WTC11 (cell line): ENCODE results near the gene SNX2. TPM values are rescaled to one million over a fixed set of nuclear protein-coding genes. Genes with fewer than 3 reads are reported as not detected.

ENCODE experiments used
- ATAC-seq: fragments of 200-7000 bp; cut with Tn5 transposase; 2 replicates; pipeline ENCODE4 v1.10.0; 2021; ENCODE audit warnings: mild to moderate bottlenecking, moderate library complexity
- CTCF ChIA-PET: fragments of 300-600 bp; sonication (Branson Sonifier 250); formaldehyde crosslinking; loops from one replicate; lab custom pipeline; 2021; ENCODE audit warnings: antibody characterized with exemption; lab: Charles Lee
- POLR2A ChIA-PET: fragments of 350-600 bp; sonication (Branson Sonifier 250); formaldehyde crosslinking; loops from one replicate; lab custom pipeline; 2021; ENCODE audit warnings: antibody characterized with exemption; lab: Charles Lee
- DNase-seq: peaks from one replicate; pipeline ENCODE4 v3.0.0; 2021; ENCODE audit warnings: low spot score
- H3K27ac Mint-ChIP-seq: 2 replicates; pipeline ENCODE4 v1.8.0; 2021; ENCODE audit warnings: mixed read lengths
- H3K27me3 Mint-ChIP-seq: 2 replicates; pipeline ENCODE4 v1.8.0; 2021; ENCODE audit warnings: low read depth, mild to moderate bottlenecking, moderate library complexity, mixed read lengths
- H3K36me3 Mint-ChIP-seq: 2 replicates; pipeline ENCODE4 v1.8.0; 2021; ENCODE audit warnings: mixed read lengths
- H3K4me1 Mint-ChIP-seq: 2 replicates; pipeline ENCODE4 v1.8.0; 2022; ENCODE audit warnings: mixed read lengths
- H3K4me3 Mint-ChIP-seq: 2 replicates; pipeline ENCODE4 v1.8.0; 2021; ENCODE audit warnings: mild to moderate bottlenecking, moderate library complexity, mixed read lengths
- H3K9me3 Mint-ChIP-seq: 2 replicates; pipeline ENCODE4 v1.8.0; 2021; ENCODE audit warnings: mixed read lengths
- CBFB ChIP-seq: sonication (generic); formaldehyde crosslinking; IDR thresholded peaks from 2 replicates; pipeline ENCODE4 v1.8.1; 2022; ENCODE audit warnings: mild to moderate bottlenecking, low read depth, missing genetic modification reagents
- ESRRA ChIP-seq: sonication (generic); formaldehyde crosslinking; IDR thresholded peaks from 2 replicates; pipeline ENCODE4 v1.8.1; 2022; ENCODE audit warnings: mild to moderate bottlenecking, missing genetic modification reagents, borderline replicate concordance
- IRF2 ChIP-seq: sonication (generic); formaldehyde crosslinking; IDR thresholded peaks from 2 replicates; pipeline ENCODE4 v1.8.0; 2022; ENCODE audit warnings: low read depth, missing genetic modification reagents, borderline replicate concordance
- PRRX2 ChIP-seq: fragments of 250-450 bp; sonication (Bioruptor Pico); IDR thresholded peaks from 2 replicates; pipeline ENCODE4 v1.8.0; 2021; ENCODE audit warnings: mild to moderate bottlenecking
- ZNF423 ChIP-seq: fragments of 250-450 bp; sonication (Bioruptor Pico); IDR thresholded peaks from 2 replicates; pipeline ENCODE4 v2.1.2; 2022; ENCODE audit warnings: mild to moderate bottlenecking, moderate library complexity
- ZNF671 ChIP-seq: fragments of 250-450 bp; sonication (Bioruptor Pico); IDR thresholded peaks from 2 replicates; pipeline ENCODE4 v1.8.0; 2021; ENCODE audit warnings: mild to moderate bottlenecking
- total RNA-seq: library from RNA; stranded (reverse); gene quantifications from 3 replicates; pipeline ENCODE4 v1.2.3, GENCODE V29; 2021
- TF ChIP-seq, protein P1 (sequence below): sonication (generic); formaldehyde crosslinking; IDR thresholded peaks from 2 replicates; pipeline ENCODE4 v1.8.1; 2022; ENCODE audit warnings: missing genetic modification reagents, borderline replicate concordance
- TF ChIP-seq, protein P2 (sequence below): sonication (generic); formaldehyde crosslinking; IDR thresholded peaks from 2 replicates; pipeline ENCODE4 v1.8.0; 2022; ENCODE audit warnings: mild to moderate bottlenecking, missing genetic modification reagents
- TF ChIP-seq, protein P3 (sequence below): sonication (generic); formaldehyde crosslinking; IDR thresholded peaks from 2 replicates; pipeline ENCODE4 v1.8.1; 2023; ENCODE audit warnings: mild to moderate bottlenecking, missing genetic modification reagents, moderate library complexity
- TF ChIP-seq, protein P4 (sequence below): sonication (generic); formaldehyde crosslinking; IDR thresholded peaks from 2 replicates; pipeline ENCODE4 v1.8.0; 2023; ENCODE audit warnings: missing genetic modification reagents
- TF ChIP-seq, protein P5 (sequence below): fragments of 250-450 bp; sonication (Bioruptor Pico); IDR thresholded peaks from 2 replicates; pipeline ENCODE4 v2.1.2; 2022; ENCODE audit warnings: mild to moderate bottlenecking, moderate library complexity
- TF ChIP-seq, protein P6 (sequence below): sonication (generic); formaldehyde crosslinking; IDR thresholded peaks from 2 replicates; pipeline ENCODE4 v1.8.0; 2022; ENCODE audit warnings: mild to moderate bottlenecking, missing genetic modification reagents
- TF ChIP-seq, protein P7 (sequence below): fragments of 250-450 bp; sonication (Bioruptor Pico); IDR thresholded peaks from 2 replicates; pipeline ENCODE4 v1.8.0; 2021; ENCODE audit warnings: mild to moderate bottlenecking
- TF ChIP-seq, protein P8 (sequence below): sonication (generic); formaldehyde crosslinking; IDR thresholded peaks from 2 replicates; pipeline ENCODE4 v1.8.0; 2022; ENCODE audit warnings: mild to moderate bottlenecking, missing genetic modification reagents
- TF ChIP-seq, protein P9 (sequence below): fragments of 250-450 bp; sonication (Bioruptor Pico); IDR thresholded peaks from 2 replicates; pipeline ENCODE4 v1.9.0; 2021; ENCODE audit warnings: mild to moderate bottlenecking
- TF ChIP-seq, protein P10 (sequence below): fragments of 250-450 bp; sonication (Bioruptor Pico); IDR thresholded peaks from 2 replicates; pipeline ENCODE4 v1.9.0; 2021; ENCODE audit warnings: mild to moderate bottlenecking

Gene SNX2
- total RNA-seq, 1 experiment from 2014 or later, result 63.7 TPM

DNA sequence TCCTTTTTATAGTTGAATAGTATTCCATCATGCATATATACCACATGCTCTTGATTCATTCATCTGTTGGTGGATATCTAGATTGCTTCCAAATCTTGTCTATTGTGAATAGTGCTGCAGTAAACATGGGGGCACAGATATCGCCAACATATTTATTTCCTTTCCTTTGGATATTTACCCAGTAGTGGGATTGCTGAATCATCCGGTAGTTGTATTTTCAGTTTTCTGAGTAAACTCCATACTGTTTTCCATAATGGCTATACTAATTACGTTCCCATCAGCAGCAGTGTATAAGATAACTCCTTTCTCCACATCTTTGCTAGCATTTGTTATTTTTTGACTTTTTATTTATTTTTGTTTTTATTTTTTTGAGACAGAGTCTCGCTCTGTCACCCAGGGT, 3.3 kb downstream of the SNX2 start:
- ChIA-PET CTCF (interaction anchor here (1.7 kb wide), 1 partner anchor 74 kb away, joined by 4 read pairs; no protein-coding TSS in a partner anchor), POLR2A (no interaction called here)
- DNase-seq (no peak), ATAC-seq (no peak)
- Mint-ChIP-seq H3K27me3 (peaks cover 5% of the 10 kb centered on the region), H3K4me1 (peaks cover 18% of the 10 kb centered on the region), H3K9me3 (no peaks in the 10 kb centered on the region), H3K4me3 (no peak overlapping the region), H3K36me3 (no peaks in the 10 kb centered on the region), H3K27ac (no peak overlapping the region)
- TF ChIP-seq IRF2 (CRISPR knock-in tag), result no peak
- TF ChIP-seq, protein P1, sequence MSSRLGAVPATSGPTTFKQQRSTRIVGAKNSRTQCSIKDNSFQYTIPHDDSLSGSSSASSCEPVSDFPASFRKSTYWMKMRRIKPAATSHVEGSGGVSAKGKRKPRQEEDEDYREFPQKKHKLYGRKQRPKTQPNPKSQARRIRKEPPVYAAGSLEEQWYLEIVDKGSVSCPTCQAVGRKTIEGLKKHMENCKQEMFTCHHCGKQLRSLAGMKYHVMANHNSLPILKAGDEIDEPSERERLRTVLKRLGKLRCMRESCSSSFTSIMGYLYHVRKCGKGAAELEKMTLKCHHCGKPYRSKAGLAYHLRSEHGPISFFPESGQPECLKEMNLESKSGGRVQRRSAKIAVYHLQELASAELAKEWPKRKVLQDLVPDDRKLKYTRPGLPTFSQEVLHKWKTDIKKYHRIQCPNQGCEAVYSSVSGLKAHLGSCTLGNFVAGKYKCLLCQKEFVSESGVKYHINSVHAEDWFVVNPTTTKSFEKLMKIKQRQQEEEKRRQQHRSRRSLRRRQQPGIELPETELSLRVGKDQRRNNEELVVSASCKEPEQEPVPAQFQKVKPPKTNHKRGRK, result no peak

DNA sequence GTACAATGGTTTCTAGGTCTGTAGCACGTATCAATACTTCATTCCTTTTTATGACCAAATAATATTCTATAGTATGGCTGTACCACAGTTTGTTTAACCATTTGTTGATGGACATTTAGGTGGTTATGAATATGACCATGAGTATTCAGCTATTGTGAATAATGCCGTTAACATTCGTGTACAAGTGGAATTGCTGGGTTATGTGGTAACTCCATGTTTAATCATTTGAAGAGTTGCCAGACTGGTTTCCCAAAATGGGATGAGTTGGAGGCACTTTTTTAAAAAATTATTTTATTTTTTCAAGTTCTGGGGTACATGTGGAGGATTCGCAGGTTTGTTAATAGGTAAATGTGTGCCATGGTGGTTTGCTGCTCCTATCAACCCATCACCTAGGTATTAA, 4.6 kb downstream of the SNX2 start:
- Mint-ChIP-seq H3K9me3 (peaks cover under 1% of the 10 kb centered on the region; the same call in 1 of the 2 replicates), H3K4me3 (no peak overlapping the region), H3K4me1 (peaks cover 16% of the 10 kb centered on the region), H3K36me3 (peaks cover under 1% of the 10 kb centered on the region; the same call in 1 of the 2 replicates), H3K27me3 (no peaks in the 10 kb centered on the region; the same call in 1 of the 2 replicates), H3K27ac (no peak overlapping the region)
- ChIA-PET POLR2A (no interaction called here), CTCF (no interaction called here)
- TF ChIP-seq, protein P2, sequence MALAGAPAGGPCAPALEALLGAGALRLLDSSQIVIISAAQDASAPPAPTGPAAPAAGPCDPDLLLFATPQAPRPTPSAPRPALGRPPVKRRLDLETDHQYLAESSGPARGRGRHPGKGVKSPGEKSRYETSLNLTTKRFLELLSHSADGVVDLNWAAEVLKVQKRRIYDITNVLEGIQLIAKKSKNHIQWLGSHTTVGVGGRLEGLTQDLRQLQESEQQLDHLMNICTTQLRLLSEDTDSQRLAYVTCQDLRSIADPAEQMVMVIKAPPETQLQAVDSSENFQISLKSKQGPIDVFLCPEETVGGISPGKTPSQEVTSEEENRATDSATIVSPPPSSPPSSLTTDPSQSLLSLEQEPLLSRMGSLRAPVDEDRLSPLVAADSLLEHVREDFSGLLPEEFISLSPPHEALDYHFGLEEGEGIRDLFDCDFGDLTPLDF (CRISPR knock-in tag), result no peak
- TF ChIP-seq, protein P3, sequence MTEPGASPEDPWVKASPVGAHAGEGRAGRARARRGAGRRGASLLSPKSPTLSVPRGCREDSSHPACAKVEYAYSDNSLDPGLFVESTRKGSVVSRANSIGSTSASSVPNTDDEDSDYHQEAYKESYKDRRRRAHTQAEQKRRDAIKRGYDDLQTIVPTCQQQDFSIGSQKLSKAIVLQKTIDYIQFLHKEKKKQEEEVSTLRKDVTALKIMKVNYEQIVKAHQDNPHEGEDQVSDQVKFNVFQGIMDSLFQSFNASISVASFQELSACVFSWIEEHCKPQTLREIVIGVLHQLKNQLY (CRISPR knock-in tag), result no peak
- TF ChIP-seq PRRX2 (no peak), ZNF423 (CRISPR knock-in tag) (no peak), ESRRA (CRISPR knock-in tag) (no peak), ZNF671 (no peak), CBFB (no peak)
- TF ChIP-seq, protein P4, sequence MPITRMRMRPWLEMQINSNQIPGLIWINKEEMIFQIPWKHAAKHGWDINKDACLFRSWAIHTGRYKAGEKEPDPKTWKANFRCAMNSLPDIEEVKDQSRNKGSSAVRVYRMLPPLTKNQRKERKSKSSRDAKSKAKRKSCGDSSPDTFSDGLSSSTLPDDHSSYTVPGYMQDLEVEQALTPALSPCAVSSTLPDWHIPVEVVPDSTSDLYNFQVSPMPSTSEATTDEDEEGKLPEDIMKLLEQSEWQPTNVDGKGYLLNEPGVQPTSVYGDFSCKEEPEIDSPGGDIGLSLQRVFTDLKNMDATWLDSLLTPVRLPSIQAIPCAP (CRISPR knock-in tag), result no peak
- TF ChIP-seq, protein P5, sequence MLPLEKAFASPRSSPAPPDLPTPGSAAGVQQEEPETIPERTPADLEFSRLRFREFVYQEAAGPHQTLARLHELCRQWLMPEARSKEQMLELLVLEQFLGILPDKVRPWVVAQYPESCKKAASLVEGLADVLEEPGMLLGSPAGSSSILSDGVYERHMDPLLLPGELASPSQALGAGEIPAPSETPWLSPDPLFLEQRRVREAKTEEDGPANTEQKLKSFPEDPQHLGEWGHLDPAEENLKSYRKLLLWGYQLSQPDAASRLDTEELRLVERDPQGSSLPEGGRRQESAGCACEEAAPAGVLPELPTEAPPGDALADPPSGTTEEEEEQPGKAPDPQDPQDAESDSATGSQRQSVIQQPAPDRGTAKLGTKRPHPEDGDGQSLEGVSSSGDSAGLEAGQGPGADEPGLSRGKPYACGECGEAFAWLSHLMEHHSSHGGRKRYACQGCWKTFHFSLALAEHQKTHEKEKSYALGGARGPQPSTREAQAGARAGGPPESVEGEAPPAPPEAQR, result no peak
- TF ChIP-seq, protein P6, sequence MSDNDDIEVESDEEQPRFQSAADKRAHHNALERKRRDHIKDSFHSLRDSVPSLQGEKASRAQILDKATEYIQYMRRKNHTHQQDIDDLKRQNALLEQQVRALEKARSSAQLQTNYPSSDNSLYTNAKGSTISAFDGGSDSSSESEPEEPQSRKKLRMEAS (CRISPR knock-in tag), result no peak
- TF ChIP-seq, protein P7, sequence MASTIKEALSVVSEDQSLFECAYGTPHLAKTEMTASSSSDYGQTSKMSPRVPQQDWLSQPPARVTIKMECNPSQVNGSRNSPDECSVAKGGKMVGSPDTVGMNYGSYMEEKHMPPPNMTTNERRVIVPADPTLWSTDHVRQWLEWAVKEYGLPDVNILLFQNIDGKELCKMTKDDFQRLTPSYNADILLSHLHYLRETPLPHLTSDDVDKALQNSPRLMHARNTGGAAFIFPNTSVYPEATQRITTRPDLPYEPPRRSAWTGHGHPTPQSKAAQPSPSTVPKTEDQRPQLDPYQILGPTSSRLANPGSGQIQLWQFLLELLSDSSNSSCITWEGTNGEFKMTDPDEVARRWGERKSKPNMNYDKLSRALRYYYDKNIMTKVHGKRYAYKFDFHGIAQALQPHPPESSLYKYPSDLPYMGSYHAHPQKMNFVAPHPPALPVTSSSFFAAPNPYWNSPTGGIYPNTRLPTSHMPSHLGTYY (CRISPR knock-in tag), result no peak
- TF ChIP-seq, protein P1, result no peak
- TF ChIP-seq, protein P8, sequence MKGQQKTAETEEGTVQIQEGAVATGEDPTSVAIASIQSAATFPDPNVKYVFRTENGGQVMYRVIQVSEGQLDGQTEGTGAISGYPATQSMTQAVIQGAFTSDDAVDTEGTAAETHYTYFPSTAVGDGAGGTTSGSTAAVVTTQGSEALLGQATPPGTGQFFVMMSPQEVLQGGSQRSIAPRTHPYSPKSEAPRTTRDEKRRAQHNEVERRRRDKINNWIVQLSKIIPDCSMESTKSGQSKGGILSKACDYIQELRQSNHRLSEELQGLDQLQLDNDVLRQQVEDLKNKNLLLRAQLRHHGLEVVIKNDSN (CRISPR knock-in tag), result no peak
- TF ChIP-seq, protein P9, sequence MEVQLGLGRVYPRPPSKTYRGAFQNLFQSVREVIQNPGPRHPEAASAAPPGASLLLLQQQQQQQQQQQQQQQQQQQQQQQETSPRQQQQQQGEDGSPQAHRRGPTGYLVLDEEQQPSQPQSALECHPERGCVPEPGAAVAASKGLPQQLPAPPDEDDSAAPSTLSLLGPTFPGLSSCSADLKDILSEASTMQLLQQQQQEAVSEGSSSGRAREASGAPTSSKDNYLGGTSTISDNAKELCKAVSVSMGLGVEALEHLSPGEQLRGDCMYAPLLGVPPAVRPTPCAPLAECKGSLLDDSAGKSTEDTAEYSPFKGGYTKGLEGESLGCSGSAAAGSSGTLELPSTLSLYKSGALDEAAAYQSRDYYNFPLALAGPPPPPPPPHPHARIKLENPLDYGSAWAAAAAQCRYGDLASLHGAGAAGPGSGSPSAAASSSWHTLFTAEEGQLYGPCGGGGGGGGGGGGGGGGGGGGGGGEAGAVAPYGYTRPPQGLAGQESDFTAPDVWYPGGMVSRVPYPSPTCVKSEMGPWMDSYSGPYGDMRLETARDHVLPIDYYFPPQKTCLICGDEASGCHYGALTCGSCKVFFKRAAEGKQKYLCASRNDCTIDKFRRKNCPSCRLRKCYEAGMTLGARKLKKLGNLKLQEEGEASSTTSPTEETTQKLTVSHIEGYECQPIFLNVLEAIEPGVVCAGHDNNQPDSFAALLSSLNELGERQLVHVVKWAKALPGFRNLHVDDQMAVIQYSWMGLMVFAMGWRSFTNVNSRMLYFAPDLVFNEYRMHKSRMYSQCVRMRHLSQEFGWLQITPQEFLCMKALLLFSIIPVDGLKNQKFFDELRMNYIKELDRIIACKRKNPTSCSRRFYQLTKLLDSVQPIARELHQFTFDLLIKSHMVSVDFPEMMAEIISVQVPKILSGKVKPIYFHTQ, result no peak
- TF ChIP-seq, protein P10, sequence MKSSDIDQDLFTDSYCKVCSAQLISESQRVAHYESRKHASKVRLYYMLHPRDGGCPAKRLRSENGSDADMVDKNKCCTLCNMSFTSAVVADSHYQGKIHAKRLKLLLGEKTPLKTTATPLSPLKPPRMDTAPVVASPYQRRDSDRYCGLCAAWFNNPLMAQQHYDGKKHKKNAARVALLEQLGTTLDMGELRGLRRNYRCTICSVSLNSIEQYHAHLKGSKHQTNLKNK, result no peak
- no peak for DNase-seq
- ATAC-seq, result no peak
